Endothelial cell of hepatic sinusoid (primary cell): ENCODE data around the gene NPAS1.

Experiments used
- in situ Hi-C: cut with HindIII; loops from 2 replicates; pipeline ENCODE4 v1.10.0; 2017; ENCODE audit warnings: low sequenced_read_pairs

The NPAS1 gene

GRCh38 chr19:47013041-47013517 is 6.6 kb upstream of the NPAS1 start:
- in situ Hi-C loops = no loop called here

DNA sequence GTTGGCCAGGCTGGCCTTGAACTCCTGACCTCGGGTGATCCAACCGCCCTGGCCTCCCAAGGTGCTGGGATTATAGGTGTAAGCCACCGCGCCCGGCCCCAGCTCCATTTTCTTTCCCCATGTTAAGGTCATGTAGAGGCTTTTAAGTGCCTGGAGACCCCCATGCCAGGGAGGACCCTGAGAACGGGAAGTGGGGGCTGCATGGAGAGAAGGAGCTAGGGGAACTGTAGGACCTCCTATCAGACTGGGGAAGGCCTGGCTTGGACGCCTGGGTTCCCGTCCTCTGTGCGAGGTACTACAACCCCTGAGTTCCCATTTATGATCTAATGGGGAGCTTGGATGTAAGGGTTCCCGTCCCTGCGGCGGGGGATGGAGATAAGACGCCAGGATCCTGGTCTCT is 714 bp upstream of the NPAS1 start:
- in situ Hi-C loops = no loop called here

DNA sequence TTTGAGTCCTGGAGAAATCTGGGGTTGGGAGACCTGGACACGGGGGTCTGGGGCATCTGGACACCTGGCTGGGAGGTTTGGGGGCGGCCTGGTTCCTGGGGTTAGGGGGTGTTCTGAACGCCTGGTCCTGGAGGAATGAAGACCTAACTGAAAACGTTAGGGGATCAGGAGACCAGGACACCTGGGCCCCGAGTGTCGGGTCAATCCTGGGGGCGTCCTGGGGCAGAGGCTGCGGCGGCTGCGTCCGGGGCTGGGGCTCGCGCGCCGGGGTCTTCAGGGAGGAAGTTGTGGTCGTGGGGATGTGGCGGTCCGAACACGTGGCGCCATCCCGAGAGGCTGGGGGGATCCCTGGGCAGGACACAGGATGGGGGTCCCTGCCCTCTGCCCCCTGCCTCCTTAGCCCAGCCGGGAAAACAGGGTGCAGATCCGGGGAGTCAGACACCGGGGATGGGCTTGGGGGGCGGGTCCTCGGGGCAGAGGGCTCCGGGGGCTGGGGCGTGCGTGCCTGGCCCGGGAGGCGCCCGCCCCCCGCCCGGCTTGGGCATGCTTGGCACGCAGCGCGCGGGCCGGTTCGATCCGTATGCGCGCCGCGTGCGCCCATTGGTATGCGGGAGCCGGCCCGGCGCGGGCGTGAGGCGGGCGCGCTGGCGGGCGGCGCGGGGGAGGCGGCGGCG is 632 bp downstream of the NPAS1 start:
- in situ Hi-C loops = loop anchor here (5.0 kb wide), 2 partner anchors 62 to 107 kb away; no protein-coding TSS in a partner anchor

GRCh38 chr19:47020992-47021496 is 1.4 kb downstream of the NPAS1 start:
- in situ Hi-C loops = loop anchor here (5.0 kb wide), 2 partner anchors 61 to 106 kb away; no protein-coding TSS in a partner anchor

DNA sequence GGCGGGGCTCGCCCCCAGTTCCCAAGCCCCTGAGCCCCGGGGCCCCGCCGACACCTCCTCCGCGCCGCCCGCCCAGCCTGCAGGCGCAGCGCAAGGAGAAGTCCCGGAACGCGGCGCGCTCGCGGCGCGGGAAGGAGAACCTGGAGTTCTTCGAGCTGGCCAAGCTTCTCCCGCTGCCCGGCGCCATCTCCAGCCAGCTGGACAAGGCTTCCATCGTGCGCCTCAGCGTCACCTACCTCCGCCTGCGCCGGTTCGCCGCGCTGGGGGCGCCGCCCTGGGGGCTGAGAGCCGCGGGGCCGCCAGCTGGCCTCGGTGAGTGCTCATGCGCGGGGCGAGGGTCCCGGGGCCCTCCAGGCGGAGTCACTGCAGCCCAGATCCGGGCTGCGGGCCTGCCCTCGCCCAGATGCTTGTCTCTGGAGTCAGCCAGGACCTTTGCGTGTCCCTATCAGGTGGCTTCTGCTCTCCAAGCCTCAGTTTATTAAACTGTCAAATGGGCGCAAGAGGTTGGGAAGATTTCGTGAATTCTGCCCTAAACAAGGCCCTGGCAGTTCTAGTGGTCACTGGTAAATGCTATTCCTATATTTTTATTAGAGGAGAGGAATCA is 2.0 kb downstream of the NPAS1 start:
- in situ Hi-C loops = loop anchor here (5.0 kb wide), 2 partner anchors 61 to 106 kb away; no protein-coding TSS in a partner anchor

GRCh38 chr19:47022140-47022536 is 2.5 kb downstream of the NPAS1 start:
- in situ Hi-C loops = loop anchor here (5.0 kb wide), 2 partner anchors 60 to 105 kb away; no protein-coding TSS in a partner anchor

DNA sequence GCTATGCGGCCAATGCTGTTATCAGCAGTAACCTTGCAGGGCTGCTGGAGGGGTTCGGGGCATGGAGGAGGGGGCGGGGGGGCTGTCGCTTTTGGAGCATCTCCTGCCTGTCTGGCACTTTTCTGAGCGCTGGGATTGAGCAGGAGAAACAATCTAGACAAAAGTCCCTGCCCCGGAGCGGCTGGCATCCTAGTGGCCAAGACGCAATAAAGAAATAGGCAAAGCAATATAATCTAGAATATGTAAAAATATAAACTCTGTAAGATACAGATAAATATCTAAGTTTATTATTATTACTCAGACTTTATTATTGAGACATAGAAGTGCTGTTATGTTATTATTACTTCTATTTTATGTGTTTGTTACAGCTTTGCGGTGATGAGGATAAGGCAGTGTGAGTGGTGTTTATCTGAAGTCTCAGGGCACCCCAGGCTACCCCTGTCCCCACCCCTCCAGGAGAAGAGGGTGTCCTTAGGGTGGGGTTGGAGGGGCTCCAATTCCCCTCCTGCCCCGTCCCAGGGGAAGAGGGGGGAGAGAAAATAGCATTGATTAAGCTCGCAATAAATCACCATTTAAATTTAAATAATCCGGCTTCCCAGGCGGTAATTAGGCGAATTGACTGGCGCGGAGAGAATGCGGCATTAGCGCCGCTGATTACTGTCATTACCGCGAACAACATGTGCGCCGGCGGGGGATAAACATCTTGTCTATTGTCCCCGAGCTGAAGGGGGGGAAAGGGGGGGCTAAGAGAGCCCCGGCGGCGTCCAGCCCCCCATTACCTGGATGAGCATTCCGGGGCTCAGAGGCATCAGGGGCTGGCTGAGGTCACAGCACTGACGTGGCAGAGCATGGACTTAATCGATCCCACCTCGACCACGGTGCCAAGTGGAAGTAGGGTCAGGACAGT is 3.2 kb downstream of the NPAS1 start:
- in situ Hi-C loops = loop anchor here (5.0 kb wide), 2 partner anchors 60 to 105 kb away; no protein-coding TSS in a partner anchor

DNA sequence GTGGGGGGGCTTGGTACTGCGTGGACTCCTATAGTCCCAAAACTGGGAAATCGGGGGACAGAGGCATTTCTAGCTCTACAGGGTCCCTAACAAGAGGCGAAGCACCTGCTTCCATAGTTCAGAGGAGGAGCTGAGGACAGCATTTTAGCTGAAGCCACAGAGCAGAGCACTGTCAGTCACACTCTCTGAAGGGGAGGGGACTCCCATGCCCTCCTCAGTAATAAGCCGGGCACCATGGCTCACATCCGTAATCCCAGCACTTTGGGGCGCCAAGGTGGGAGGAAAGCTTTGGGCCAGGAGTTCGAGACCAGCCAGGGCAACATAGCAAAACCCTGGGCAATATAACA is 3.8 kb downstream of the NPAS1 start:
- in situ Hi-C loops = loop anchor here (5.0 kb wide), 2 partner anchors 59 to 104 kb away; no protein-coding TSS in a partner anchor

DNA sequence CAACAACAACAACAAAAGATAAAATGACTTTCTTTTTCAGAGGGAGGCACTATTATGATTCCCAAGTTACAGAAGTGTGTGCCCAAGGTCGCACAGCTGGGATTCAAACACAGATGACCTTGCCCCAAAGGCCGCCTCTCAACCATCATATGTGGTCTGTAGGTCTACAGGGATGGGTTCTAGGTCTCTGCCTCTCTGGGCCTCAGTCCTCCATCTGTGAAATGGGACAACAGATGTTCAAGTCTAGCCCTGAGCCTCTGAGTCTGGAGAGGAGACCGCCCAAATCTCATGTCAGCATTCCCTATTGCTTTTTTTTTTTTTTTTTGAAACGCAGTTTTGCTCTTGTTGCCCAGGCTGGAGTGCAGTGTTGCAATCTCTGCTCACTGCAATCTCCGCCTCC is 4.9 kb downstream of the NPAS1 start:
- in situ Hi-C loops = loop anchor here (5.0 kb wide), 2 partner anchors 58 to 103 kb away; no protein-coding TSS in a partner anchor

GRCh38 chr19:47026156-47026555 is 6.5 kb downstream of the NPAS1 start:
- in situ Hi-C loops = no loop called here

GRCh38 chr19:47026889-47027288 is 7.3 kb downstream of the NPAS1 start:
- in situ Hi-C loops = no loop called here

DNA sequence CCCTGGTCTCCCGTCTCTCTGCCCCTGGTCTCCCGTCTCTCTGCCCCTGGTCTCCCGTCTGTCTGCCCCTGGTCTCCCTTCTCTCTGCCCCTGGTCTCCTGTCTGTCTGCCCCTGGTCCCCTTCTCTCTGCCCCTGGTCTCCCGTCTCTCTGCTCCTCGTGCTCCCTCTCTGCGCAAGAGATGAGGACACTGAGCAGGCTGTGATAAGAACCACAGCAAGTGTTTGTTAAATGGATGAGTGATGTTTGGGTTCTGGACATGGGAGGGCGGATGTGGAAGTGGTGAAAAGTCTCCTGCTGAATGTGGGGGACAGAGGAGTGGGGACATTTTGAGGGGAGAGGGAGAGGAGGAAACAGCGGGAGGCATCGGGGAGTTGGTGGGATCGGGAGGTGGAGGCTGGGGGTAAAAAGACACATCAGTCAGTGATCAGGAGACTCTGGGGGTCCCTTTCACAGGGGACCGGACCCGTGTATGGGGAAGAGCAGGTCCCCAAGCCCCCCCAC is 8.0 kb downstream of the NPAS1 start:
- in situ Hi-C loops = no loop called here

GRCh38 chr19:47028195-47028601 is 8.6 kb downstream of the NPAS1 start:
- in situ Hi-C loops = no loop called here

DNA sequence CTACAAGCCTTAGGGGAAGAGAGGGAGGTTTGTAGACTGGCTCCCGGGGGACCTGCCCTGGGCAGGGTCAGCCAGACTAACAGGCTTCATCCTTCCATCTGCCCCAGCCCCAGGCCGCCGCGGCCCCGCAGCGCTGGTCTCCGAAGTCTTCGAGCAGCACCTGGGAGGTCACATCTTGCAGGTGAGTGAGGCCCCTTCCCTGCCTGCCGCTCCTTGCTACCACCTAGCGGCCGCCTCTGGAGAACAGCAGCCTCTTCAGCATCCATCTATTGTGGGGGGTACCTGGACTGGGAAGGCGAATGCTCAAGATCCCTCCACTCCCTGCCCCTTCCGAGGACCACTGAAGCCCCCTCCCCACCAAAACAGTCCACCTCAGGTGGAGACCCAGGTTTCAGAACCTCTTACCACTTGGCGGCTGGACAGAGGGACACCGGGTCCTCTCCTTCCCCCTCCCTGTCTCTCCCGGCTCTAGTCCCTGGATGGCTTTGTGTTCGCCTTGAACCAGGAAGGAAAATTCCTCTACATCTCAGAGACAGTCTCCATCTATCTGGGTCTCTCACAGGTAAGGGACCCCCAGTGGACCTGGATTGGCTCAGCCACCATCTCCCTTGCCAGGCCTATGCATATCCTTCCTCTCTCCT is 12.7 kb downstream of the NPAS1 start:
- in situ Hi-C loops = no loop called here

- in situ Hi-C loops = no loop called here
These were observed 15.8 kb downstream of the NPAS1 start for GRCh38 chr19:47035127-47036096.

DNA sequence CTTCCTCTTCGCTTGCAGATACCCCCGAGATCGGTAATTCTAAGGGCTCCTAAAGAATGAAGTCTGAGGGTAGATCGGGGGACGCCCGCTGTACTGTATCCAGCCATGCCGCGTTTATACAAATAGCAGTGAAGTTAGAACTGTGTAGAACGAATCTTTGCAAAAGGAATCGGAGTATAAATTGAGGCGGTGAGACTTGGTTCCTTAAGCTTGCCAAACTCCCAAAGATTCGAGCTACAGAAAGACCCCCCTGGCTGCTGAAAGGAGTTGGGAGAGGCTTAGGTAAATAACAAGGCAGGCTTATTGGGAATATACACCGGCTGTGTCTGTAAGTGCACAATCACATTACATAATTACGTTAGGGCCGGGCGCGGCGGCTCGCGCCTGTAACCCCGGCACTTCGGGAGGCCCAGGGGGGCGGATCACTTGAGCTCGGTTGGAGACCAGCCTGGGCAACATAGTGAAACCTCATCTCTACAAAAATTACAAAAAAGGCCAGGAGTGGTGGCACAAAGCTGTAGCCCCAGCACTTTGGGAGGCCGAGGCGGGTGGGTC is 16.5 kb downstream of the NPAS1 start:
- in situ Hi-C loops = no loop called here

DNA sequence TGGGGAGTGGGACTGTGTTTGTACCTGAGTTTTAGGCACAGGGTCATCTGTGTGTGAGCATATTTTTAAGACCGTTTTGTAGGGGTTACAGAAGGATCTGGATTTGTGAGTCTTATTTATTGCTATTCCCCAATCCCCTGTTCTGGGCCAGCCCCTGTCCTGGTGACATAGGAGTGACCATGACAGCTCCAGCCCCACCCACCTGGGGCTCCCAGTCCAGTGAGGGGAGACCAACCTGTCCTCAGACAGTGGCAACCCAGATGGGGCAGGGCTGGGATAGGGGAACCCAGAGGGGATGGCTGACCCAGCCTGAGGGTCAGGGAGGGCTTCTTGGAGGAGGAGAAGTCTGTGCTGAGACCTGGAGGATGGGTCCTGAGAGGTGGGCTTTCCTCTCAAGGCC is 18.1 kb downstream of the NPAS1 start:
- in situ Hi-C loops = no loop called here

DNA sequence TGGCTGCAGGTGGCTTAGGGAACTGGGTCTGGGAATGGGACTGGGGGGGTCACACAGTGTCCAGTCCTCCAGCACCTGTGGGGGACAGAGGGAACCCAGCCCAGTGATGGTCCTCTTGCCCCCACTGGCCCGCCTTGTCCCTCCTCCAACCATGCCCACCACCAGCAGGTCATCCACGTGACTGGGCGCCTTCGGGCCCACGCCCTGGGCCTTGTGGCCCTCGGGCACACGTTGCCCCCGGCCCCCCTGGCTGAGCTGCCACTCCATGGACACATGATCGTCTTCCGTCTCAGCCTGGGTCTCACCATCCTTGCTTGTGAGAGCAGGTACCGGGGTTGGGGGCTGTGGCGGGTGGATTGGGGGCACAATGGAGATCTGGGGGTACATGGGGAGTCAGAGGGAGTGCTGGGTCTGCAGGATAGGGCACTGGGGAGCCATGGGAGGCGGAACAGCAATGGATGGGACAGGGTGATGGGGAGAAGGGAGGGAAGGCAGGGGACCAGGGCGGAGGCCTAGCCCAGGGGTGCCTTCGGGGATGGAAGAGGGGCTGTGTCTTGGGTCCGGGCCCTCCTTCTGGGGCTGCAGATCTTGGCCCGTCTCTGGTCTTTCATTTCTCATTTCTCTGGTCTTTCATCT is 19.7 kb downstream of the NPAS1 start:
- in situ Hi-C loops = no loop called here
